ENCODE data around the gene SLC46A3.

SLC46A3 gene

GRCh38 chr13:28751175-28751960 lies 32.6 kb upstream of the SLC46A3 start:
- TF ChIP-seq, protein P1, sequence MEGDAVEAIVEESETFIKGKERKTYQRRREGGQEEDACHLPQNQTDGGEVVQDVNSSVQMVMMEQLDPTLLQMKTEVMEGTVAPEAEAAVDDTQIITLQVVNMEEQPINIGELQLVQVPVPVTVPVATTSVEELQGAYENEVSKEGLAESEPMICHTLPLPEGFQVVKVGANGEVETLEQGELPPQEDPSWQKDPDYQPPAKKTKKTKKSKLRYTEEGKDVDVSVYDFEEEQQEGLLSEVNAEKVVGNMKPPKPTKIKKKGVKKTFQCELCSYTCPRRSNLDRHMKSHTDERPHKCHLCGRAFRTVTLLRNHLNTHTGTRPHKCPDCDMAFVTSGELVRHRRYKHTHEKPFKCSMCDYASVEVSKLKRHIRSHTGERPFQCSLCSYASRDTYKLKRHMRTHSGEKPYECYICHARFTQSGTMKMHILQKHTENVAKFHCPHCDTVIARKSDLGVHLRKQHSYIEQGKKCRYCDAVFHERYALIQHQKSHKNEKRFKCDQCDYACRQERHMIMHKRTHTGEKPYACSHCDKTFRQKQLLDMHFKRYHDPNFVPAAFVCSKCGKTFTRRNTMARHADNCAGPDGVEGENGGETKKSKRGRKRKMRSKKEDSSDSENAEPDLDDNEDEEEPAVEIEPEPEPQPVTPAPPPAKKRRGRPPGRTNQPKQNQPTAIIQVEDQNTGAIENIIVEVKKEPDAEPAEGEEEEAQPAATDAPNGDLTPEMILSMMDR (IDR thresholded peaks at IDR 0.05) = no peak

DNA sequence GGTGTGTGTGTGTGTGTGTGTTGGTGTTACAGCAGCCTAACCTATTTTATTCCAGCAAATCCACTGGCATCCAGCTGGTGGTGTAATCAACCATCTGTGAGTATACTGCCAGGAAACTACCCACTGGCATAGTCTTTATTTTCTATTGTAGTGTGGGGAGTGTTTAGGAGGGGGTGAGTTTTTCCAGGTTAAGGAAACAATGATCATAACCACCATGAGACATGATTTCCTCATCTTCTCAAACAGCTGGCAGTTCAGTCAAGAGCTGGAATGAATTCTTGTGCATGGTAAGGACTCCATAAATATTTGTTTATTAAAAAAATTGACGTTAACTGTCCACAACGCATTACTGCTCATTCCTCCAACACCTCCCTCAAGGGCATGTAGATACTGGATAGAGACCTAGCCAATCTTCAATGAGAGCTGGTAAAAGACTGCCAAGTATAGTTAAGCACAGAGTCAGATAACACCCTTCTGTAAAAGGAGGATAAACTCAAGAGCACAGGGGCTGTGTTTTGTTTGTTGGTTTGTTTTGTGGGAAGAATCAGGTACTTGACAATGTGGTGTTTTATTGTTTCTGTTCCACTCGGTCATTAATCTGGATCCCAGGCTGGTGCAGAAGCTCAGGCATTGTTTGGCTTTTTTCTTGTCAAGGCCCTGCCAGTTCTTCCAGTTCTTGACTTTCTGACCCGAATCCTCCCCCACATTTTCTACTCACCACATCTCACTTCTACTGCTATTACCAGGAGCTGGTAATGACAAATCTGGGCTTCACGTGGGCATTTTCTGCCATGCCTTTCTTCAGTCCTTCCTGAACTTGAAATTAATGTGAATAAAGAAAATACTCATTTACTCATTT lies 31.6 kb upstream of the SLC46A3 start:
- TF ChIP-seq, protein P1 (IDR thresholded peaks at IDR 0.05) = no peak

DNA sequence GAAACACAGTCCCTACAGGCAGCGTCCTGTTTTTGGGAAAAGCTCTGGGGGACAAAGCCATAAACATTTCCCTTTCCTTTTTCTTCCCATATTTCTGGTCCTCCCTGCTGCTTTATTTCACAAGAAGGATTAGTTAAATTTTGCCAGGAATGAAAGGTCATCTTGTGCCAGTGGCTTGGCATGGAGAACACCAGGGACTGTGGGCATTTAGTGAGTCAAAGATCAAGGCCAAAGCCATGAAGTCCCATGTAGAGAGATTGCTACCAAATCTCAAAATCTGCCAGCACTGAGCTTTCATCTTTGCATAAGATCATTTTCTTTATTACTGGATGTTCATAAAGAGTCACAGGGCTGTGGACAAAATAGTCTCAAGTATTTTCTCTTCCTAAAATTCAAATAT lies 29.1 kb upstream of the SLC46A3 start:
- TF ChIP-seq, protein P1 (IDR thresholded peaks at IDR 0.05) = no peak

DNA sequence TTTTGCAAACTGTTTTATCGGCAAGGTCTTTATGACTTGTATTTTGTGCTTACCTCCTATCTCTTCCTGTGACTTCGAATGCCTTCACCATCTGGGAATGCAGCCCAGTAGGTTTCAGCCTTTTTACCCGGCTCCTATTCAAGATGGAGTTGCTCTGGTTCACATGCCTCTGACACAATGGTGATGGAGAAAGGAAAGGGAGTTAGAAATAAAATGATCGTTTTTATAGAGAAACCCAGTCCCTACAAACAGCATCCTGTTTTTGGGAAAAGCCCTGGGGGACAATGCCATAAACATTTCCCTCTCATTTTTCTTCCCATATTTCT lies 27.5 kb upstream of the SLC46A3 start:
- TF ChIP-seq, protein P1 (IDR thresholded peaks at IDR 0.05) = no peak

- TF ChIP-seq, protein P1 (IDR thresholded peaks at IDR 0.05) = no peak
Observed at GRCh38 chr13:28744656-28745055, 25.9 kb upstream of the SLC46A3 start.

DNA sequence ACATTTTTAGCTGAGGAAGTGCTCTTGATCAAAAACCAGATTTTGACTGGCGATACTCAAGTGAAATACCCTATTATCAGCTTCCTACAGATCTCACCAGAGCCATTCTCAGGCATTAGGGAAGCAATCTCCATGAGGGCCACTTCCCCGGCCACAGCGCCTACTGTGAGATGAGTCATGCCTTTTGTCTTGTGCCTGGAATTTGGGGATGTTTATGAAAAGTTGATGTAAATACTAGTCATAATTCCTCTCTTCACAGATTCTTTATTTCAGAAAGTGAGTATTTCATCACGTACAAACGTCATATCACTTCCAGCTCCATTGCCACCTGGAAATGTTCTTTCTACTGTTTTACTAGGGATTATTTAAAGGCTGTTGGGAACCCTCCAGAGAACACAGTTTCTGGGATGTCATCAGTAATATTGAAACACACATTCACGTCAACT lies 25.3 kb upstream of the SLC46A3 start:
- TF ChIP-seq, protein P1 (IDR thresholded peaks at IDR 0.05) = no peak

DNA sequence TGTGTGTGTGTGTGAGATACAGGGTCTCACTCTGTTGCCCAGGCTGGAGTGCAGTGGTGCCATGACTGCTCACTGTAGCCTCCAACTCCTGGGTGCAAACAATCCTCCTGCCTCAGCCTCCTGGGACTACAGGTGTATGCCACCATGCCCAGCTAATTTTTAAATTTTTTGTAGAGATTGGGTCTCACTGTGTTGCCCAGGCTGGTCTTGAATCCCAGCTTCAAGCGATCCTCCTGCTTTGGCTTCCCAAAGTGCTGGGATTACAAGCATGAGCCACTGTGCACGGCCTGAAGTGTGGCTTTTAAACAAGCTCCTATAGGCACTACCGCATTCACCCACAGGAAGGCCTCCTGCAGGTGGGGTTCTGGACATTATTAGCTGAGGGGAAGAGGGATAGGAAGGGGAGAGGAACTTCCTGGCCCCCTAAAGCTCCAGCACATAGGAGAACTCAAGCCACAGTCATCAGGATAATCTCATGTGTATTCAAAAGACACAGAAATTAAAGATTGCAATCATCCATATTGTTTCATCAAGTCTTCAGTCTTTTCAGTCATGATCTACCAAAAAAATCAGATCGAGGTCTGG lies 24.8 kb upstream of the SLC46A3 start:
- TF ChIP-seq, protein P1 (IDR thresholded peaks at IDR 0.05) = no peak
